ENCODE measurements around the gene VPS45.

Gene VPS45

DNA sequence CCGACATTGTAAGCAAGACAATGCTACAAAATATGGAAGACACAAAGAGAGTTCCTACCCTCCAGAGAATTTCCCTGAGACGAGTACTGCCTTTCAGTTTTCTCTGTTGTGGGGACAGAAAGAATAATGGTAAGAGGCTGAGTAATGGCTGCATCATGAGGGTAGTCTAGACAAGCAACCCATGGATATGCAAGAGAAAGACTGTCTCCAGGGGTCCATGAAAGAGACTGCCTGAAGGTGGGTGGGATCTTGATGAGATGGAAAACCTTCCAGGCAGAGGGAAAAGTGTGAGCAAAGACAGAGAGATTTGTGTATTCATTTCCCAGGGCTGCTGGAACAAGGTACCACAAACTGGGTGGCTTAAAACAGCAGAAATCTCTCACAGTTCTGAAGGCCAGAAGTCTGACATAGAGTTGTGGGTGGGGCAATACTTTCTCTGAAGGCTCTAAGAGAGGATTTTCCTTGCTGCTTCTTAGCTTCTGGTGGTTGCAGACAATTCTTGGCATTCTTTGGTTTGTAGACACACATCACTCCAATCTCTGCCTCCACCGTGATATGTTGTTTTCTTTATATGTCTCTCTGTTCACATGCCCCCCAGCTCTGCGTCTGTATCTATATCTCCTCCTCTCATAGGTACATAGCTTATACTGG lies 126.9 kb downstream of the VPS45 start:
- DNase-seq (ENCODE audit: low read depth): no peak

Measured in activated T-cell treated with anti-CD3 and anti-CD28 coated beads for 1 hour (primary cell).